Osteocyte (in vitro differentiated cells): Measurements from ENCODE around the gene FBXO38. TPM values are rescaled to one million over a fixed set of nuclear protein-coding genes. Genes with fewer than 3 reads are reported as not detected.

Experiments
- DNase-seq: peaks from one replicate; pipeline ENCODE4 v3.0.0; 2021; ENCODE audit warnings: mixed read lengths; ENCODE audit not compliant: unreplicated experiment; ENCODE audit errors: extremely low spot score
- H3K27ac Mint-ChIP-seq: one replicate; pipeline ENCODE4 v1.8.0; 2021; ENCODE audit warnings: mild to moderate bottlenecking, mixed read lengths; ENCODE audit not compliant: unreplicated experiment
- H3K27me3 Mint-ChIP-seq: one replicate; pipeline ENCODE4 v1.8.0; 2021; ENCODE audit warnings: mixed read lengths; ENCODE audit not compliant: unreplicated experiment
- H3K36me3 Mint-ChIP-seq: one replicate; pipeline ENCODE4 v1.8.0; 2021; ENCODE audit warnings: mixed read lengths; ENCODE audit not compliant: unreplicated experiment
- H3K4me1 Mint-ChIP-seq: one replicate; pipeline ENCODE4 v1.8.0; 2021; ENCODE audit warnings: mixed read lengths; ENCODE audit not compliant: unreplicated experiment
- H3K4me3 Mint-ChIP-seq: one replicate; pipeline ENCODE4 v1.8.0; 2021; ENCODE audit warnings: mild to moderate bottlenecking, moderate library complexity, mixed read lengths; ENCODE audit not compliant: unreplicated experiment
- H3K9me3 Mint-ChIP-seq: one replicate; pipeline ENCODE4 v1.8.0; 2021; ENCODE audit warnings: mixed read lengths; ENCODE audit not compliant: unreplicated experiment
- total RNA-seq: library from RNA; stranded (reverse); gene quantifications from 2 replicates; pipeline ENCODE4 v1.2.1, GENCODE V29; 2021
- TF ChIP-seq, protein P1 (sequence below): fragments of 200-600 bp; sonication (generic); IDR thresholded peaks from 2 replicates; pipeline ENCODE4 v1.5.0; 2021; ENCODE audit warnings: antibody characterized with exemption, mild to moderate bottlenecking, moderate library complexity

FBXO38 gene
- total RNA-seq, 1 donor from 2014 or later = 50.1 TPM

DNA sequence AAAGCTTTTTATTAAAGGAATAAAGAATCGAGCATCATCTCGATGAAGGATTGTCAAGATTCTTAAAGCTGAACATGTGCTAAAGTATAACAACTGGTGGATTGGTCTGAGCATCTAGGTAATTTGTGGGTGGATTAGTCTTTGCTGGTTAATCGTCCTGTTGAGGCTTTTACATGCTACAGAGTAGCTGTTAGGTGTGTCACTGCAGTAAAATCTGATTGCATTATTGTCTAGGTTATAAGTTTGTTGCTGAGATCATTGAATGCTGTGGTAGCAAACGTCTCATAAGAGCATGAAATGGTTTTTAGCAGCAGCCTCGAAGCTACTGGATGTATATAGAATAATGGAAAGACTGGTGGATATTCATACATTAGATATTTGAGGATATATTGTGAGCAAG lies 7.2 kb downstream of the FBXO38 start:
- Mint-ChIP-seq H3K36me3 (peaks cover 12% of the 10 kb centered on the region), H3K4me3 (no peak overlapping the region), H3K4me1 (peaks cover 47% of the 10 kb centered on the region), H3K9me3 (no peaks in the 10 kb centered on the region), H3K27ac (peak overlapping the region; percentile 71), H3K27me3 (no peaks in the 10 kb centered on the region)
- TF ChIP-seq, protein P1, sequence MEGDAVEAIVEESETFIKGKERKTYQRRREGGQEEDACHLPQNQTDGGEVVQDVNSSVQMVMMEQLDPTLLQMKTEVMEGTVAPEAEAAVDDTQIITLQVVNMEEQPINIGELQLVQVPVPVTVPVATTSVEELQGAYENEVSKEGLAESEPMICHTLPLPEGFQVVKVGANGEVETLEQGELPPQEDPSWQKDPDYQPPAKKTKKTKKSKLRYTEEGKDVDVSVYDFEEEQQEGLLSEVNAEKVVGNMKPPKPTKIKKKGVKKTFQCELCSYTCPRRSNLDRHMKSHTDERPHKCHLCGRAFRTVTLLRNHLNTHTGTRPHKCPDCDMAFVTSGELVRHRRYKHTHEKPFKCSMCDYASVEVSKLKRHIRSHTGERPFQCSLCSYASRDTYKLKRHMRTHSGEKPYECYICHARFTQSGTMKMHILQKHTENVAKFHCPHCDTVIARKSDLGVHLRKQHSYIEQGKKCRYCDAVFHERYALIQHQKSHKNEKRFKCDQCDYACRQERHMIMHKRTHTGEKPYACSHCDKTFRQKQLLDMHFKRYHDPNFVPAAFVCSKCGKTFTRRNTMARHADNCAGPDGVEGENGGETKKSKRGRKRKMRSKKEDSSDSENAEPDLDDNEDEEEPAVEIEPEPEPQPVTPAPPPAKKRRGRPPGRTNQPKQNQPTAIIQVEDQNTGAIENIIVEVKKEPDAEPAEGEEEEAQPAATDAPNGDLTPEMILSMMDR = no peak
- no peak for DNase-seq

GRCh38 chr5:148391422-148391821 lies 7.7 kb downstream of the FBXO38 start:
- TF ChIP-seq, protein P1 = no peak
- no peaks in the 10 kb centered on the region for H3K9me3 Mint-ChIP-seq
- peak overlapping the region; percentile 71 for H3K27ac Mint-ChIP-seq
- H3K36me3 Mint-ChIP-seq = peaks cover 16% of the 10 kb centered on the region
- H3K4me3 Mint-ChIP-seq = no peak overlapping the region
- H3K27me3 Mint-ChIP-seq = no peaks in the 10 kb centered on the region
- no peak for DNase-seq
- peaks cover 44% of the 10 kb centered on the region for H3K4me1 Mint-ChIP-seq

DNA sequence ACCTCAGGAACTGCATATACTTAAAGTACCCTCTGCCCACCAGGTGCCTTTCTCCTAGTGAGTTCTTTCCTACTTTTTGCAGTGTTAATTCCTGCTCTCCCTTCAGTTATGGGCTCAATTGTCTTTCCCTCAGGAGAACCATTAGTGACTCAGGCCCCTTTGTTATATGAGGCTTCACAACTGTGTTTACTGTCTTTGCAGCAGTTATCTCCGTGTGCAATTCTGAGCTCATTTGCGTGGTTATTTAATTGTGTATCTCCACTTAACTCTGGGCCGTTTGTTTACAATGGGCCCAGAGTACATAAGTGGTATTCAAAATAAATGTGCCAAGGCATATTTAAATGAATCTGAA lies 9.6 kb downstream of the FBXO38 start:
- H3K9me3 Mint-ChIP-seq = no peaks in the 10 kb centered on the region
- H3K4me1 Mint-ChIP-seq = peaks cover 29% of the 10 kb centered on the region
- no peak for DNase-seq
- no peak overlapping the region for H3K27ac Mint-ChIP-seq
- no peaks in the 10 kb centered on the region for H3K27me3 Mint-ChIP-seq
- TF ChIP-seq, protein P1 = no peak
- no peak overlapping the region for H3K4me3 Mint-ChIP-seq
- H3K36me3 Mint-ChIP-seq = peaks cover 21% of the 10 kb centered on the region

DNA sequence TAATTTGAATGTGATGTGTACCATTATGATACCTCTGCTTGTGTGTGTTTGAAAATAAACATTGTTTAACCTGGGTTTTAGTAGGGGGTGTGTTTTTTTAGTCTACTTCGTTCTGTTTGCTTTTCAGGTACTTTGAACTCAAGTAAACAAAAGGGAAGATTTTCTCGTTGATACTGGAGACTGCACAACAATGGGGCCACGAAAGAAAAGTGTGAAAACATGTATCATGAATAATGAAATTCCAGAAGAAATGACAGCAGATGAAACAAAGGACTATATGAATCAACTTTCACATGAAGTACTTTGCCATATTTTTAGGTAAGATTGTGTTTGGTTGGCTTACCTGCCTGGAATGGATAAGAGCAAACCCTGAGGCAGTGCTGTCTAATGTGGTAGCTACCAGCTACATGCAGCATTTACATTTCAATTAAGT lies 10.8 kb downstream of the FBXO38 start:
- no peak for DNase-seq
- Mint-ChIP-seq H3K4me1 (peaks cover 24% of the 10 kb centered on the region), H3K27me3 (no peaks in the 10 kb centered on the region), H3K36me3 (peaks cover 28% of the 10 kb centered on the region), H3K4me3 (no peak overlapping the region), H3K9me3 (no peaks in the 10 kb centered on the region), H3K27ac (no peak overlapping the region)
- TF ChIP-seq, protein P1 = no peak

DNA sequence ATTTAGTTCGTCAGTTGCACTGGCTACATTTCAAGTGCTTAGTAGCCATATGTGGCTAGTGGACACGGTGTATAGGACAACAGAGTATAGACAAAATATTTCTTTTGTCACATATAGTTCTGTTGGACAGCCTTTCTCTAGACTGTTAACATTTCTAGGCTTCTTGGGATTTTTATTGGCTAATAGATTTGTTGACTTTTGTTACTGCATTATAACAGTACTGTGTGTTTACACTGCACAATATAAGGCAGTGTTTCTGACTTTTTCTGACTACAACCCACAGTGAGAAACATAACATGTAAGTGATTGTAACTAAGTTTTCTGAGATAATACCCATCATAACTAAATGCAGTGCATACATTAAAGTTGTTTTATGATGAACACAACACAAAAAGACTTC lies 11.3 kb downstream of the FBXO38 start:
- no peaks in the 10 kb centered on the region for H3K9me3 Mint-ChIP-seq
- no peak for DNase-seq
- no peaks in the 10 kb centered on the region for H3K27me3 Mint-ChIP-seq
- TF ChIP-seq, protein P1 = no peak
- no peak overlapping the region for H3K4me3 Mint-ChIP-seq
- H3K4me1 Mint-ChIP-seq = peaks cover 24% of the 10 kb centered on the region
- peaks cover 32% of the 10 kb centered on the region for H3K36me3 Mint-ChIP-seq
- no peak overlapping the region for H3K27ac Mint-ChIP-seq
